ENCODE data around the gene RNLS. TPM values are rescaled to one million over a fixed set of nuclear protein-coding genes. Genes with fewer than 3 reads are reported as not detected.

Gene RNLS
- total RNA-seq, 1 experiment from 2014 or later = 11.4 TPM

- CTCF ChIA-PET = no interaction called here
- POLR2A ChIA-PET = no interaction called here
Observed at GRCh38 chr10:88417387-88418030, 165.6 kb downstream of the RNLS start.

GRCh38 chr10:88416801-88417200 is 166.3 kb downstream of the RNLS start:
- H3K4me1 ChIP-seq (ENCODE audit: control insufficient read depth, insufficient read depth, low read length) = no peaks in the 10 kb centered on the region
- intact Hi-C loops (cut with micrococcal nuclease; ENCODE audit: unreplicated experiment) (no loop called here), in situ Hi-C loops (cut with HindIII; ENCODE audit: low pct_unique_long_range_greater_than_20kb, low sequenced_read_pairs) (no loop called here)
- H3K36me3 ChIP-seq (ENCODE audit: control insufficient read depth, insufficient read depth, low read length) = no peaks in the 10 kb centered on the region
- ATAC-seq = no peak
- POLR2A ChIA-PET = no interaction called here
- H3K27ac ChIP-seq (ENCODE audit: low read length) = no peak overlapping the region
- no peak for DNase-seq (ENCODE audit: low read depth, low spot score)
- no TSS peak for BruUV-seq (replicated peaks)
- CTCF ChIA-PET = no interaction called here
- no peak overlapping the region for H3K4me3 ChIP-seq (ENCODE audit: low read depth in 2 of 2, low read length in 2 of 2)
- no peaks in the 10 kb centered on the region for H3K9me3 ChIP-seq (ENCODE audit: control insufficient read depth, insufficient read depth, low read depth, low read length)
- TF ChIP-seq SIN3A (IDR thresholded peaks at IDR 0.05; ENCODE audit: borderline replicate concordance, insufficient read depth, low read depth, low read length) (no peak), REST (IDR thresholded peaks at IDR 0.05; ENCODE audit: insufficient read depth in 1 of 2, low read depth in 2 of 2, low read length in 1 of 2) (no peak), TCF7L2 (IDR thresholded peaks at IDR 0.05; ENCODE audit: low read depth, low read length) (no peak), POLR2AphosphoS5 (IDR thresholded peaks at IDR 0.05; ENCODE audit: low read depth, low read length) (no peak)
- TF ChIP-seq, protein P1, sequence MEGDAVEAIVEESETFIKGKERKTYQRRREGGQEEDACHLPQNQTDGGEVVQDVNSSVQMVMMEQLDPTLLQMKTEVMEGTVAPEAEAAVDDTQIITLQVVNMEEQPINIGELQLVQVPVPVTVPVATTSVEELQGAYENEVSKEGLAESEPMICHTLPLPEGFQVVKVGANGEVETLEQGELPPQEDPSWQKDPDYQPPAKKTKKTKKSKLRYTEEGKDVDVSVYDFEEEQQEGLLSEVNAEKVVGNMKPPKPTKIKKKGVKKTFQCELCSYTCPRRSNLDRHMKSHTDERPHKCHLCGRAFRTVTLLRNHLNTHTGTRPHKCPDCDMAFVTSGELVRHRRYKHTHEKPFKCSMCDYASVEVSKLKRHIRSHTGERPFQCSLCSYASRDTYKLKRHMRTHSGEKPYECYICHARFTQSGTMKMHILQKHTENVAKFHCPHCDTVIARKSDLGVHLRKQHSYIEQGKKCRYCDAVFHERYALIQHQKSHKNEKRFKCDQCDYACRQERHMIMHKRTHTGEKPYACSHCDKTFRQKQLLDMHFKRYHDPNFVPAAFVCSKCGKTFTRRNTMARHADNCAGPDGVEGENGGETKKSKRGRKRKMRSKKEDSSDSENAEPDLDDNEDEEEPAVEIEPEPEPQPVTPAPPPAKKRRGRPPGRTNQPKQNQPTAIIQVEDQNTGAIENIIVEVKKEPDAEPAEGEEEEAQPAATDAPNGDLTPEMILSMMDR (IDR thresholded peaks at IDR 0.05) = no peak
- no peaks in the 10 kb centered on the region for H3K27me3 ChIP-seq (ENCODE audit: control insufficient read depth, insufficient read depth, low read length)

More at GRCh38 chr10:88417387-88418030, 165.6 kb downstream of the RNLS start:
- no peaks in the 10 kb centered on the region for H3K9me3 ChIP-seq (ENCODE audit: control insufficient read depth, insufficient read depth, low read depth, low read length)
- H3K4me1 ChIP-seq (ENCODE audit: control insufficient read depth, insufficient read depth, low read length) = no peaks in the 10 kb centered on the region
- no peak overlapping the region for H3K4me3 ChIP-seq (ENCODE audit: low read depth in 2 of 2, low read length in 2 of 2)
- TF ChIP-seq TCF7L2 (IDR thresholded peaks at IDR 0.05; ENCODE audit: low read depth, low read length) (peak; percentile 57), SIN3A (IDR thresholded peaks at IDR 0.05; ENCODE audit: borderline replicate concordance, insufficient read depth, low read depth, low read length) (no peak)
- no peaks in the 10 kb centered on the region for H3K36me3 ChIP-seq (ENCODE audit: control insufficient read depth, insufficient read depth, low read length)
- no peaks in the 10 kb centered on the region for H3K27me3 ChIP-seq (ENCODE audit: control insufficient read depth, insufficient read depth, low read length)
- no peak overlapping the region for H3K27ac ChIP-seq (ENCODE audit: low read length)
- in situ Hi-C loops (cut with HindIII; ENCODE audit: low pct_unique_long_range_greater_than_20kb, low sequenced_read_pairs) = no loop called here
- no peak for DNase-seq (ENCODE audit: low read depth, low spot score)
- no peak for ATAC-seq
- BruUV-seq (replicated peaks) = no TSS peak
- intact Hi-C loops (cut with micrococcal nuclease; ENCODE audit: unreplicated experiment) = no loop called here

DNA sequence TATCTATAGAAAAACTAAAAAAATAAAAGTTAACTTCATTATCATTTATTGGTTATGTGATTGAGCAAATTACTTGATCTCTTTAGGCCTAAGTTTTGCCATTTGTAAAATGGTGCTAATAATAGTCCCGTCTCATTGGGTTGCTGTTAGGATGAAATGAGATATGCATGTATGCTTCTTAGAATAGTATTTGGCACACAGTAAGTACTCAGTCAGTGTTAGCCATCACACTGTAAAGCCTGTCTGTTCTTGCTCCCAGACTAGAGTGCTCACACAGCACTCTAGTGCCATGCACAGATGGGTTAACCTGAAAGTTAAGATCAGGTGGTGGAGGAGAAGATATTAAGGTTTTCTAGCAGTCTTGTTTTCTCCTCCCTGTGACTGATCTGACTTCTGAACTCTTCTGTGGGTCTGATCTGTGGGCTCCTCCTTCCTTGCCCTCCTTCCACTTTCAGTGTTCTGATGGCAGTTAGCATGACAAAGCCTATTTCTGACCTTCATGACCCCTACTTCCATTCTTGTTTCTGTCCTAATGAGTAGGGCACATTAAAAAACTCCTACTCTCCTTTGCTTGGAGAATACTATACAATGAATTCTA is 167.5 kb downstream of the RNLS start:
- intact Hi-C loops (cut with micrococcal nuclease; ENCODE audit: unreplicated experiment) (no loop called here), in situ Hi-C loops (cut with HindIII; ENCODE audit: low pct_unique_long_range_greater_than_20kb, low sequenced_read_pairs) (no loop called here)
- ATAC-seq = no peak
- Histone ChIP-seq H3K9me3 (ENCODE audit: control insufficient read depth, insufficient read depth, low read depth, low read length) (no peaks in the 10 kb centered on the region), H3K4me1 (ENCODE audit: control insufficient read depth, insufficient read depth, low read length) (no peaks in the 10 kb centered on the region), H3K4me3 (ENCODE audit: low read depth in 2 of 2, low read length in 2 of 2) (no peak overlapping the region), H3K27ac (ENCODE audit: low read length) (no peak overlapping the region), H3K27me3 (ENCODE audit: control insufficient read depth, insufficient read depth, low read length) (no peaks in the 10 kb centered on the region), H3K36me3 (ENCODE audit: control insufficient read depth, insufficient read depth, low read length) (no peaks in the 10 kb centered on the region)
- ChIA-PET CTCF (no interaction called here), POLR2A (no interaction called here)
- DNase-seq (ENCODE audit: low read depth, low spot score) = no peak
- BruUV-seq (replicated peaks) = no TSS peak
- no peak for TF ChIP-seq REST (IDR thresholded peaks at IDR 0.05; ENCODE audit: insufficient read depth in 1 of 2, low read depth in 2 of 2, low read length in 1 of 2)
- TF ChIP-seq, protein P1 (IDR thresholded peaks at IDR 0.05) = no peak
- no peak for TF ChIP-seq SIN3A (IDR thresholded peaks at IDR 0.05; ENCODE audit: borderline replicate concordance, insufficient read depth, low read depth, low read length)
- no peak for TF ChIP-seq POLR2AphosphoS5 (IDR thresholded peaks at IDR 0.05; ENCODE audit: low read depth, low read length)
- no peak for TF ChIP-seq TCF7L2 (IDR thresholded peaks at IDR 0.05; ENCODE audit: low read depth, low read length)

All from Panc1 (cell line).